ENCODE data around the gene BACH2. TPM values are rescaled to one million over a fixed set of nuclear protein-coding genes. Genes with fewer than 3 reads are reported as not detected.

The BACH2 gene
- total and polyA plus RNA-seq, 4 donors = 0.78 to 17.4 (median 3.2) TPM

GRCh38 chr6:90305800-90306448 is 9.3 kb upstream of the BACH2 start:
- Histone ChIP-seq H3K27me3 (ENCODE audit: control insufficient read depth in 3 of 3, insufficient read depth in 3 of 3, low read length in 2 of 3) (peaks cover 0 to 16% (median 4%) of the 10 kb centered on the region in 3 donors), H3K9ac (ENCODE audit: insufficient read depth in 1 of 2, low read length in 2 of 2) (no peak overlapping the region), H3K4me1 (ENCODE audit: control insufficient read depth in 5 of 5, insufficient read depth in 5 of 5, low read length in 5 of 5) (no peaks in the 10 kb centered on the region), H3K27ac (ENCODE audit: low read depth in 1 of 2, low read length in 1 of 2) (no peak overlapping the region), H3K36me3 (ENCODE audit: control insufficient read depth in 4 of 4, insufficient read depth in 4 of 4, low read length in 4 of 4) (no peaks in the 10 kb centered on the region), H3K4me3 (no peak overlapping the region), H3K9me3 (ENCODE audit: control insufficient read depth in 4 of 4, insufficient read depth in 3 of 4, low read length in 3 of 4) (no peaks in the 10 kb centered on the region)
- DNase-seq = no peak
- no peak for TF ChIP-seq CTCF (IDR thresholded peaks at IDR 0.05; ENCODE audit: control extremely low read depth, extremely low read depth)
- no peak for ATAC-seq (ENCODE audit: insufficient read depth, low FRiP score)
- WGBS, 2 donors = 76 to 84% methylated on average over 1 of the region's 1 CpG

DNA sequence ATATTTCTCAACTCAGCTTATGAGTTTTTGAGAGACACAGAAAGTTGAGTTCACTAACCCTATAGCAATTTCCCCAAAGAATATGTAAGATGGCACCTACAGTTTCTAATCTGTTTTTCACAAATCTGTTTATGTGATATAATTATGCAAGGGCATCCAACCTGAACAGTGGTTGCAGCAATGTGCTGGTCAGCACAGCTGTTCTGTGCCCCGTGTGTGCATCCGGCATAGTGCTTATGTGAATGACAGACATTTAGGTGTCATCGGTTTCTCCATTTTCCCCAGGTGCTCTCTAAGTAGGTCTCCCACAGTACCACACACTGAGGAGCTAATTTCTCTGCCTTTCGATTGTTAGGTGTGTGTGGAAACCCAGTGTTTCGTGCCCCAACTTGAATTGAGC is 7.7 kb upstream of the BACH2 start:
- Histone ChIP-seq H3K27ac (ENCODE audit: low read depth in 1 of 2, low read length in 1 of 2) (no peak overlapping the region), H3K9me3 (ENCODE audit: control insufficient read depth in 4 of 4, insufficient read depth in 3 of 4, low read length in 3 of 4) (no peaks in the 10 kb centered on the region), H3K9ac (ENCODE audit: insufficient read depth in 1 of 2, low read length in 2 of 2) (no peak overlapping the region), H3K4me3 (no peak overlapping the region), H3K36me3 (ENCODE audit: control insufficient read depth in 4 of 4, insufficient read depth in 4 of 4, low read length in 4 of 4) (no peaks in the 10 kb centered on the region), H3K27me3 (ENCODE audit: control insufficient read depth in 3 of 3, insufficient read depth in 3 of 3, low read length in 2 of 3) (peaks cover 0 to 24% (median 4%) of the 10 kb centered on the region in 3 donors), H3K4me1 (ENCODE audit: control insufficient read depth in 5 of 5, insufficient read depth in 5 of 5, low read length in 5 of 5) (no peaks in the 10 kb centered on the region)
- ATAC-seq (ENCODE audit: insufficient read depth, low FRiP score) (no peak), DNase-seq (no peak)
- WGBS, 2 donors = 88 to 91% methylated on average over 5 of the region's 5 CpGs
- no peak for TF ChIP-seq CTCF (IDR thresholded peaks at IDR 0.05; ENCODE audit: control extremely low read depth, extremely low read depth)

DNA sequence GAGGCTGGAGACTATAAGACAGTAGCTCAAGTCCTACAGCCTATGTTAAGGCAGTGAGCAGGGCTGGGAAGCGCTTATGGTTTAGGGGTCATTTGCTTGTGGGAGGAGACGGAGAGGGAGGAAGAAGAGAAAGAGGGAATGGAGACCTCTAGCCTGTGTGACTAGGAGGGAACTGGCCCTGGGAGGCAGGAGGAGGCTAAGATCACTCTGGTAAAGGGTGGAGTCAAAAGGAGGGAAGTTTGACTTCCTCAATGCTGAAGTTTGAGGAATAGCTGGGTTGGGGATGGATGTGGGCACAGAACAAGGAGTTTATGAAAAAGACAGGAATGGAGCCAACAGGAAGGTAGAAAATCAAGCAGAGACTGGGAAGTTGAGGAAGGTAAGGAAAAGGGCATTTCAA is 6.4 kb upstream of the BACH2 start:
- Histone ChIP-seq H3K4me3 (no peak overlapping the region), H3K36me3 (ENCODE audit: control insufficient read depth in 4 of 4, insufficient read depth in 4 of 4, low read length in 4 of 4) (no peaks in the 10 kb centered on the region), H3K27me3 (ENCODE audit: control insufficient read depth in 3 of 3, insufficient read depth in 3 of 3, low read length in 2 of 3) (peaks cover 0 to 34% (median 5%) of the 10 kb centered on the region in 3 donors), H3K27ac (ENCODE audit: low read depth in 1 of 2, low read length in 1 of 2) (no peak overlapping the region), H3K9ac (ENCODE audit: insufficient read depth in 1 of 2, low read length in 2 of 2) (no peak overlapping the region), H3K9me3 (ENCODE audit: control insufficient read depth in 4 of 4, insufficient read depth in 3 of 4, low read length in 3 of 4) (no peaks in the 10 kb centered on the region), H3K4me1 (ENCODE audit: control insufficient read depth in 5 of 5, insufficient read depth in 5 of 5, low read length in 5 of 5) (peaks cover 0 to 5% (median 0%) of the 10 kb centered on the region in 5 donors)
- ATAC-seq (ENCODE audit: insufficient read depth, low FRiP score) (no peak), DNase-seq (no peak)
- 60 to 68% methylated on average over 2 of the region's 2 CpGs for WGBS, 2 donors
- TF ChIP-seq CTCF (IDR thresholded peaks at IDR 0.05; ENCODE audit: control extremely low read depth, extremely low read depth) = no peak

- TF ChIP-seq CTCF (IDR thresholded peaks at IDR 0.05; ENCODE audit: control extremely low read depth, extremely low read depth) = no peak
- Histone ChIP-seq H3K9ac (ENCODE audit: insufficient read depth in 1 of 2, low read length in 2 of 2) (no peak overlapping the region), H3K4me3 (no peak overlapping the region), H3K27me3 (ENCODE audit: control insufficient read depth in 3 of 3, insufficient read depth in 3 of 3, low read length in 2 of 3) (peaks cover 0 to 34% (median 5%) of the 10 kb centered on the region in 3 donors), H3K36me3 (ENCODE audit: control insufficient read depth in 4 of 4, insufficient read depth in 4 of 4, low read length in 4 of 4) (no peaks in the 10 kb centered on the region), H3K9me3 (ENCODE audit: control insufficient read depth in 4 of 4, insufficient read depth in 3 of 4, low read length in 3 of 4) (no peaks in the 10 kb centered on the region), H3K27ac (ENCODE audit: low read depth in 1 of 2, low read length in 1 of 2) (no peak overlapping the region), H3K4me1 (ENCODE audit: control insufficient read depth in 5 of 5, insufficient read depth in 5 of 5, low read length in 5 of 5) (peaks cover 0 to 5% (median 0%) of the 10 kb centered on the region in 5 donors)
- DNase-seq (no peak), ATAC-seq (ENCODE audit: insufficient read depth, low FRiP score) (no peak)
- WGBS, 2 donors = 95 to 100% methylated on average over 2 of the region's 2 CpGs
Observed at GRCh38 chr6:90302320-90302719, 5.7 kb upstream of the BACH2 start.
